ENCODE results near the gene MMS19. TPM values are rescaled to one million over a fixed set of nuclear protein-coding genes. Genes with fewer than 3 reads are reported as not detected.

The MMS19 gene
- total and polyA plus RNA-seq, 10 of the 15 experiments (the other 5 are each of a cell fraction or from before 2014, with no cell fraction given) = 40.2 to 112 (median 69.0) TPM

GRCh38 chr10:97511711-97512440, 13.7 kb upstream of the MMS19 start (continued):
- TF ChIP-seq RELB (IDR thresholded peaks at IDR 0.05; ENCODE audit: low read depth) (no peak), SUPT20H (IDR thresholded peaks at IDR 0.05; ENCODE audit: borderline replicate concordance, control insufficient read depth, low read depth, low read length) (no peak), SIN3A (IDR thresholded peaks at IDR 0.05; ENCODE audit: low read depth, low read length) (no peak), MLLT1 (IDR thresholded peaks at IDR 0.05) (no peak), POLR2AphosphoS5 (IDR thresholded peaks at IDR 0.05; ENCODE audit: low read length) (no peak)

GRCh38 chr10:97510686-97511085, 12.5 kb upstream of the MMS19 start:
- no peaks in the 10 kb centered on the region for H3K9me3 ChIP-seq (replicated peaks; ENCODE audit: control insufficient read depth, insufficient read depth, low read length)
- TF ChIP-seq NFIC (IDR thresholded peaks at IDR 0.05; ENCODE audit: low read depth, low read length) (no peak), YBX1 (IDR thresholded peaks at IDR 0.05) (no peak), CHD1 (IDR thresholded peaks at IDR 0.05; ENCODE audit: low read depth, low read length) (no peak), MEF2A (IDR thresholded peaks at IDR 0.05; ENCODE audit: insufficient read depth, low read depth, low read length) (no peak), KAT2A (conservative IDR thresholded peaks at IDR 0.05; ENCODE audit: control insufficient read depth, low read depth, low read length) (no peak), NBN (IDR thresholded peaks at IDR 0.05) (no peak), PKNOX1 (IDR thresholded peaks at IDR 0.05) (no peak), BCL11A (IDR thresholded peaks at IDR 0.05; ENCODE audit: low read depth, low read length) (no peak), CREB1 (IDR thresholded peaks at IDR 0.05; ENCODE audit: low read depth) (no peak), FOXK2 (IDR thresholded peaks at IDR 0.05) (no peak), STAT1 (conservative IDR thresholded peaks at IDR 0.05) (no peak)
- in situ Hi-C loops (cut with MboI) = no loop called here
- H2AFZ ChIP-seq (ENCODE audit: control insufficient read depth, low read depth, low read length) = no peak overlapping the region
- intact Hi-C loops (cut with micrococcal nuclease; ENCODE audit: unreplicated experiment) = no loop called here
- no peak overlapping the region for H3K9ac ChIP-seq (ENCODE audit: control insufficient read depth, insufficient read depth, low read length)
- no peaks in the 10 kb centered on the region for H4K20me1 ChIP-seq (ENCODE audit: control insufficient read depth, insufficient read depth)
- ChIA-PET RAD21 (ENCODE audit: unreplicated experiment) (no interaction called here), CTCF (no interaction called here), SMC1A (ENCODE audit: uncharacterized antibody, unreplicated experiment) (no interaction called here), POLR2A (interaction anchor here (1.5 kb wide), 1 partner anchor 27 kb away, joined by 3 read pairs; no protein-coding TSS in a partner anchor)
- no peak overlapping the region for H3K4me3 ChIP-seq
- FAIRE-seq = no peak
- peaks cover 3% of the 10 kb centered on the region; the same call in 1 of the 2 replicates for H3K4me1 ChIP-seq (ENCODE audit: control insufficient read depth, insufficient read depth, low read length)
- WGBS (ENCODE audit: insufficient coverage, insufficient replicate concordance, low lambda C conversion rate, missing lambda C conversion rate) = 32% methylated on average over 4 of the region's 4 CpGs
- H3K79me2 ChIP-seq (ENCODE audit: control insufficient read depth, insufficient read depth, low read length) = no peaks in the 10 kb centered on the region
- H3K4me2 ChIP-seq (ENCODE audit: control insufficient read depth, insufficient read depth) = no peak overlapping the region
- H3K27me3 ChIP-seq (replicated peaks in 1 of 2; ENCODE audit: control insufficient read depth in 2 of 2, insufficient read depth in 2 of 2, low read length in 1 of 2) = peaks cover 0 to 3% of the 10 kb centered on the region in 2 experiments; a peak in 1 of 4 replicates
- H3K27ac ChIP-seq (ENCODE audit: control insufficient read depth, insufficient read depth) = no peak overlapping the region
- no TSS peak for BruUV-seq (replicated peaks)
- H3K36me3 ChIP-seq (ENCODE audit: control insufficient read depth in 2 of 2, insufficient read depth in 2 of 2, low read length in 1 of 2) = no peaks in the 10 kb centered on the region
- no peak for DNase-seq (ENCODE audit: low read depth, low spot score)
- no peak for ATAC-seq
